Daoy (cell line): Measurements from ENCODE around the gene SCLT1. TPM values are rescaled to one million over a fixed set of nuclear protein-coding genes. Genes with fewer than 3 reads are reported as not detected.

ENCODE experiments used
- DNase-seq: peaks from one replicate; pipeline ENCODE4 v3.0.0-alpha.2; 2015; ENCODE audit warnings: low read depth
- total RNA-seq: library from RNA; depleted of rRNA; stranded (reverse); fragments of >200 nt; shearing (Covaris generic); gene quantifications from 2 replicates; pipeline ENCODE4 v1.2.3, GENCODE V29; 2014

SCLT1 gene
- total RNA-seq, 1 experiment from 2014 or later, result 10.3 TPM

DNA sequence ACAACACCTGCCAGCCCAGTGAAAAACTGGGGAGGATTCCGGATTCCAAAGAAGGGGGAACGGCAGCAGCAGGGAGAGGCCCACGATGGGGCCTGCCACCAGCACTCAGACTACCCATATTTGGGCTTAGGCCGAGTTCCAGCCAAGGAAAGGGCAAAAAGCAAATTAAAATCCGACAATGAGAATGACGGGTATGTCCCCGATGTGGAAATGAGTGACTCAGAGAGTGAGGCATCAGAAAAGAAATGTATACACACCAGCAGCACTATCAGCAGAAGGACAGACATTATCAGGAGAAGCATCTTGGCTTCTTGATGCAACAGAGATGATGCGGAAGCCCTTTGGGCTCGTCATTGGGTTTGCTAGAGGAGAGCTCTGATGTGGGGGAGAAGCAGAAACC is 221.4 kb downstream of the SCLT1 start:
- peak; percentile 11 for DNase-seq

DNA sequence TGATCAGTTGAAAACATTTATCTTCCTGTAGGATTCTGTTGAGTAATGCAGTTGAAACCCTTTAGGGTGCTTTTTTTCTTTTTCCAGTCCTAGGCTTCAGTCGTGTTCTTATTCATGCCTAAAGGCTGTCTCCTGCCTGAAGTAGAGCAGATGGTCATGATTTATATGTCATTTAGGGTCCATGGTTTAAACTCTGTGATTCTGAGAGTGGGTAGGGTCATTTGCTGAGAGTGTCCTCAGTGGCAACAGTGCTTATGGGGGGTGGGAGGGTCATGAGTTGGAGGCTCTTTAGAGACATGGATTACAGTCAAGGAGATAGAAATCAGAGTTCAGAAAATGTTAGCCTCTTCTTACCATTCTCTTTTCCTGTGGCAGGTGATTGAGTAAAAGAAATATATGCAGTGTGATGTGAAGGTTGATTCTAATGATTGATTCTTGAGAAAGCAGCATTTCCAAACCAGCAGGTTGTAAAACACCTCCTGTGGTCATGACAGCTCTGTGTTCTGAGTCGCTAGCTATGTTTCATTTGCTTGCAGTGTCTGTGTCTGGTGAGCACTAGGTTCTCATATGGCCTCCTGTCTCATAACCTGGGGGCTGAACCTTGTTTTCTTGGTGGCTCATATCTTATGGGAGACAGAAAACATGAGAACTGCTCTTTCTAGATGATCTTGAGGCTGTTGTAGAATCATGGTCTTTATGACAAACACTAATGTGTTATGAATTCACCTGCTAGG is 223.4 kb downstream of the SCLT1 start:
- no peak for DNase-seq

DNA sequence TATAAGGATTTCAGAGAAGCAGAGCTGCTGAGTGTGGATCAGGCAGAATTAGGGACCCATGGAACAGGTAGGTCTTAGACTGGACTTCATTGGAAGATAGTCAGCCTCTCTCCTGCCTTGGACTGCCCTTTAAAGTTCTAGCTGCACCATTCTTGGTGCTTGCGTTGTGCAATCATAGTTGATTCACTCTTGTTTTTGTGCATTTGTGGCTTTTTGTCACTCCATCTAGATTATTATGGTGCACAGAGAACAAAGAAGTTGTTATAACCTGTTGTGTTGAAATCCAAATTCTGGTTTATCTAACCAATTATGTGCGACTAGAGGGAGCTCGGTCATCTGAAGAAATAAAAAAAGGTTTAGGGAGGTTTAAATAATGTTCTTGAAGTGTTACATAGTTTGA is 224.6 kb downstream of the SCLT1 start:
- DNase-seq, result no peak

DNA sequence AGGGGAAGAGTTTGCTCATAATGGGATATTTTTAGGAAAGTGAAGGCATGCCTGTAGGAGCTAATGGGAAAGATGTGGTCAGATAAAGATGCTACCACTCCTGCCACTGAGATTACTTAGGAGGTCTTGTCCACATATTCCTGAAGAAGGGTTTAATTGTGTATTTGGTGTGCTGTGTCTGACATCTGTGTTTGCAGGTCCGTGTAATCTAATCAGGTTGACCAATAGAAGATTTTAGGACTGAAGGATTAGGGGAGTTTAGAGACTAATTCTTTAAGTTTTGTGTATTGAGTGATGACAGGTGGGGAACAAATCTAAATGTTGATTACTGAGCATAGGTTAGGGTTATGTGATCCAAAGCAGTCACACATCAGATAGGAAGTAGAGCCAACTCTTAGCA is 226.6 kb downstream of the SCLT1 start:
- DNase-seq, result no peak

DNA sequence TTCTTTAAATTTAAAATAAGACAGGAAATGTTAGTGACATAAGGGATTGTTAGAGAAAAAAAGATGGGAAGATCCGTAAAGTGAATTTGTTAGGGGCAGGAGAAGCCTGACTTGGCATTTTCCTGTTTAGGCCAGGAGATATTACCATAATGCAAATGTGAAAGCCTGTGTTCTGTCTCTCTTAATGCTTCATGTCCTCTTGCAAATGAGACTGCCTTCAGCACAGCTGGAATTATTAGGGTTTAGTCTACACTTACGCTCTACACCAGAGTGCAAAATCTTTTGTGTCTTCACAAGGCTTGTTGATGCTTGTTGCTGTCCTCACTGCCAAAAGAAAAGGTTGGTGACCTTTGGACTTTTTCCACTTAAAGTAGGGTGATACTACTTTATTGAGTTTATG is 227.1 kb downstream of the SCLT1 start:
- DNase-seq, result no peak

DNA sequence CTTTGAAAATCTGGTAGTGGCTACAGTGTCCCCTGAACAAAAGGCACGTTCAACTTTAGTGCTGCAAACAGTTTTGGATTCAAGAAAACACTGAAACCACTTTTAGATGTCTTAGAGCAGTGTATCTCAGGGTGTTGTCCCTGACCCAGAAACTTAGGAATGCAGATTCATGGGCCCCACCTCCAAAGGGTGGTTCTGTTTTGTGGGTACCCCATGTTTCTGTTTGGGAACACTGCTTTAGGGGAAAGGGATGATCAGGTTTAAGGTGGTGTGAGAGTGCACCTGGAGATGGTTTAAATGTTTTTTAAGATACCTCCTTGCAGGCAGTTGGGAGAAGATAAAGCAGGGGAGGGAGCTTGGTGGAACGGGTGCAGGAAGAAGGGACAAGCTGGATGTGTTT is 228.2 kb downstream of the SCLT1 start:
- DNase-seq, result no peak

DNA sequence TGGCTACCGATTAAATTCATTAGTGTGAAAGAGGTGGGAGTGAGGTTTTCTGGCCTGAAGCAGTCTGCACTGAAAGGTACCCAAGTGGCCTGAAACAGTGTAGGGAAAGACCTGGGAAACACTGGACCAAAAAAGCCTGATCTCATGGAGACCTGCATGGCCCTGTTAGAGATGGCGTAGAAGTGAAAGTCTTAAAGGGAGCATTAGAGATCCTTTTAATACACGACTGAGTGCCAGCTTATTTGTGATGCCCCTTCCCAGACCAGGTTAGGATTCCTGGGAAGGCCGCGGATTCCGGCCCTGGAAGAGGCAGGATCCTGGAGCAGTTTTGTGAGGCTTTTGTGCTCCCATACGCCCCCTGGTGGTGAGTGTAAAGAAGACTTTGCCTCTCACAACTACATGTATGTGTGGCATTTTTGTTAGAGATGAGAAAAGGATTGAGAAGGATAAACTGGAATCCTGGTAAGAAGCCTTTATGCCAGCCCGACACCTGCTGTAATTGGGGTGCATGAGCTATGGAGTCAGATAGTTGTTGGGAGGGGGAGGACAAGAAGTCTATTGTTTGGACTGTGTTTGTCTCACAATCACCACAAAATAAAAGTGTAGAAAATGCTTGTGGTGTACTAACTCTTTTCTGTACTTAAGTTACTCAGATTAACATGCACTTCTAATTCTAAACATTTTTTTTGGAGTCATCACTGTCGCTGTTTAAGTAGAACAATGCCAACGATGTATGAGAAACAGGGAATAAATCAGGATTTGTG is 229.8 kb downstream of the SCLT1 start:
- peak; percentile 57 for DNase-seq

DNA sequence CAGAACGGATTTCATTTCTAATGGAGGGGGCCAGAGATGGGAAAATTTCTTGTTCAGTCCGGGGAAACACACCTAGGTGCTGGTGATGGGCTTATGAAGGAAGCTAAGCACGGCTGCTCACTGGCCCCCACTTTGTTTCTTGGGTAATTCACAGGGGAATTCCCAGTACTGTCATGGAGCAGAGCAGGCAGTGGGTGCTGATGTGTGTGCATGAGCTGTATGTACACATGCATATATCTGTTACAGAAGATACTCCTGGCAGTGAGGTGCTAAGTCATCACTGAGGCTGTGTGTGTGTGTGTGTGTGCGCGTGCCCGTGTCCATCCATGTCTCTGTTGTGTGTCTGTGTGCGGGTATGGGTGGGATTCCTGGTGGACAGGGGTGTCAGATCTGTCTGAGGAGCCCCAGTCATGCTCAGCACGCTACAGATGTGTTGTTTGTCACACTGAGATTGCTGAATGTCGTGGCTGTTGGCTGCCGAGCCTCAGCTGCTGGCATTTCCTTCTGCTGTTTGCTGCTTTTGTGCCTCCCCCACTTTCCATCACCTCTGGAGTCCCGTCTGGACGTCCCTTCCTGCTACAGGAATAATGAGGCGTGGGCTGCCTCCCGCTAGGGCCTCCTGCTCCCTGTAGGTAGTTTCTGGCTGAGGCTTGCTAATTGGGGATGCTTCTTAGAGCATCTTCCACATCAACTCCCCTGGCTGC is 230.6 kb downstream of the SCLT1 start:
- DNase-seq, result no peak

DNA sequence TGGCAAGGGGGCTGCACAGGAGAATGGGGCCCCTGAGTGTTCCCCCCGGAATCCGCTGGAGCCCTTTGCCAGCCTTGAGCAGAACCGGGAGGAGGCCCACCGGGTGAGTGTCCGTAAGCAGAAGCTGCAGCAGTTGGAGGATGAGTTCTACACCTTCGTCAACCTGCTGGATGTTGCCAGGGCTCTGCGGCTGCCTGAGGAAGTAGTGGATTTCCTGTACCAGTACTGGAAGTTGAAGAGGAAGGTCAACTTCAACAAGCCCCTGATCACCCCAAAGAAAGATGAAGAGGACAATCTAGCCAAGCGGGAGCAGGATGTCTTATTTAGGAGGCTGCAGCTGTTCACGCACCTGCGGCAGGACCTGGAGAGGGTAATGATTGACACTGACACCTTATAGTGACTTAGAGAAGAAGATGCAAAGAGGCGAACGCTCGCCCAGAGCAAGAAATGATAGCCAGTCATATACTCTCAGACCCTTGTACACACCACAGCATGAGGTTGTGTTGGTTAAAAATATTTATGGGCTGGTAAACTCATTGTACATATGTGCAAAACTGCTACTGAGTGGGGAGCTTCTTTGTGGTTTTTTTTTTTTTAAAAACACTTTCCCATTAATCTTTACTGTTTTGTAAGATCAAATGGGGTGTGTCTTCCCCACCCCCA is 231.4 kb downstream of the SCLT1 start:
- no peak for DNase-seq

DNA sequence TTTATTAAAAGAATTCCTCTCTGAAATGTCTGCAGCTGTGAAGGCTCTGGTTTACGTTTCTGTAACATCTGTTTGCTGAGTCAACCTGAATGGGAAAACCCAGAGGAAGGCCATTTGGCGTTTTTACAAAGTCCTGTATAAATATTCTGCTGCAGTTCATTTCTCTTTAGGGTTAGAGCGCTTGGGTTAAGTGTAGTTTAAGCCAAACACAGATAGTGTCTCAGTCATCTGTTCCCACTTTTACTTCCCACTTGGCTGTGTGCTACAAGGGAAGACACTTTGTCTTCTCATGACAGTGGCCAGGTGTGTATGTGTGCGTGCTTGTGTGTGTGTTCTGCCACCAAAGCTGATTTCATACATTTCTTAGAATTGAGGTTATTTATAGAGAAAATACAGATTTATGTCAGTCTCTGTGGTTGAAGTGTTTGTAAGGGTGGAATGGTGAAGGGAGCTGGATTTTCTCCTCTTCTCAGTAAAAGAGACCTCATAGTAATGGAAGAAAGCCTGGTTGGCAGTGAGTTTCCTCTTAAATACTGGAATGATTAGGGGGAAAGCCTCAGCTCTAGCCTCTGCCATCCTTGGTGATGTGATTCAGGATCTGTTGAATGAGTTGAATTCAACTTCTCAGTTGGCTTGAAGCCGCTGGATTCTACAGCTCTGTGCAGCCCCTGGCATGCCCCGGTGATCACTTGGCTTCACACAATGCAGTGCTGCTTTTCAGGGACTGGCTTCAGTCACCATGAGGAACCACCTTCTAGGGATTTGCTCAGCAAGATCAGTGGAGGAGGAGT is 233.3 kb downstream of the SCLT1 start:
- no peak for DNase-seq

DNA sequence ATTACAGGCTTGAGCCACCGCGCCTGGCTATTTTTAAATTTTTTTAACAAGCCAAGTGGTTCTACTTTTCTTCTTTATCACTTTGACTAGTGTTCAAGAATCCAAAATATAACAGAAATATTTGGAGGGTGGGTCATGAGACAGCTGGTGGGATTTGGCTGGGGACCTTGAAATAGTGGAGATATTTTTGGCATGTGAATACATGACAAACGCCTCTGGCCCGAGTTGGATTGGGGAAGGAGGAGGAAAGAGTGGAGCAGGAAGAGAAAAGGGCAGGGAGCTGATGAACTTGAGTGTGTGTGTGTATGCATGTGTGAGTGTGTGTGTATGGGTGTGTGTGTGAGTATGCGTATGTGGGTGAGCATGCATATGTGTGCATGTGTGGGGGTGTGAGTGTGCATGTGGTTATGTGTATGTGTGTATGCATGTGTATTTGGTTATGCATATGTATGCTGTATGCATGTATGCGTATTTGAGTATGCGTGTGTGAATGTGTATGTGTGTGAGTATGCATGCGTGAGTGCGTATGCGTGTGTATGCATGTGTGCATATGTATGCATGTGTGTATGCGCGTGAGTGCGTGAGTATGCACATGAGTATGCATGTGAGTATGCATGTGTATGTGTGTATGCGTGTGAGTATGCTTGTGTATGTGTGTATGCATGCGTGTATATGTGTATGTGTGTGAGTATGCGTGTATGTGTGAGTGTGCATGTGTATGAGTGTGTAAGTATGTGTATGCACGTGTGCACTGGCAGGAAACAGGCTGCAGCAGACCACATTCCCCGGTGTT is 234.3 kb downstream of the SCLT1 start:
- DNase-seq, result no peak

DNA sequence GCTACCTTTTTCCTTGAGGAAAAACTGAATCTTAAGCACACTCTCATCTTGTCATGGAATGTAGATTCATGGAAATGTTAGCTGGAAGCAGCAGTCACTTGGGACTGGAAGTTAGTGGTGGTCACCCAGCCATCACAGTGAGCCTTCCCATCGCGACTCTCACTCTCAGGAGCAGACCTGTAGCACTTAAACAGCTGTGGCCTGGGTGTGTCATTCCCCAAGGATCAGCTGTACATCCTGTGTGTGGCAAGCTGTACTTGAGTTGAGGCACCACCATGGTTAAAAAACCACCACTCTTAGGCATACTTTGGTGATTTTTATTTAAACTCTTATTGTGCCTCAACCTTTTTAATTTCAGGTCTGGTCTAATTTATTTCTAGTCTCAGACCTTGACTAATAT is 237.1 kb downstream of the SCLT1 start:
- DNase-seq, result no peak

DNA sequence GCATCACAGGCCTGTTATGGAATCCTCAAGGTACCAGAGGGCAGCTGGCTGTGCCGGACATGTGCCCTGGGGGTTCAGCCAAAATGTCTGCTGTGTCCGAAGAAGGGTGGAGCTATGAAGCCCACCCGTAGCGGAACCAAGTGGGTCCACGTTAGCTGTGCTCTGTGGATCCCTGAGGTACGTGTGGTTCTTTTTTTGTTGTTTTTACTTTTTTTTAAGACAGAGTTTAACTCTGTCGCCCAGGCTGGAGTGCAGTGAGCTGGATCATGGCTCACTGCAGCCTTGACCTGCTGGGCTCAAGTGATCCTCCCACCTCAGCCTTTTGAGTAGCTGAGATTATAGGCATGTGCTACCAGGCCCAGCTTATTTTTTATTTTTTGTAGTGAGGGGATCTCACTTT is 237.7 kb downstream of the SCLT1 start:
- DNase-seq, result no peak

DNA sequence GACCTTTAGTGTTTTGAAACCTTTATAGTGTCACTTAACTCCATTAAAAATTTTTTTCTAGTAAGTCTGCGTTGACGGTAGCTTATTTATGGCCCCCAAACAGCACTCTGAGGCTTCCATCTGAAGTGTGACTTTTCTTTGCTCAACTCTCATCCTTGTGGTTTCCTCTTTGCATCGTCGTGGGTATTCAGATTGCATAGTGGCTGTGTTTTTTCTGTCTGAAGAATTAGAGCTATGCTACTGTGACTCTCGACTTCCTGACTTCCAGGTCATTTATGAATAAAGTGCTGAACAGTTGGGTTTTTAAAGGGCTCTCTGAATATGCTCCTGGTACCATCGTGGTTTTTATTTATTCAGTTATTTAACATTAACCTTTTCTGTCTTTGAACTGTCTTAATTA is 238.9 kb downstream of the SCLT1 start:
- DNase-seq, result no peak

DNA sequence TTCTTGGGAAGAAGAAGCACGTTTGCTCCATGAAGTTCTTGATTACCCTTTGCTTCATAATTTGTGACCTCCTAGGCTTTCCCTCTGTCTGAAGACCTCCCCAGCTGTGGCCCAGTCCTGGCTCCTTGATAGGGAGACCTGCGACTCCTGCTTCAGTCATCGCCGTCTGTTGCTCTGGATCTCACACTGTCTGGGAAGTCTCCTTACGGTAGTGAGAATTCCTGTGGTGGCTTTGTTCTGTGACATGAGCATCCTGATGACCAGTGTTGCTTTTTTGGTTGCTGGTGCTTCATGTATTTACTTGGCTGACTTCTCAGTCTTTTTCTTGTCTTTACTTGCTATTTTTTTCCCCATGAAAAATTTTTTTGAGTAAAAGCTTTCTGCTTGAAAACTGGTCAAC is 239.6 kb downstream of the SCLT1 start:
- DNase-seq, result no peak

DNA sequence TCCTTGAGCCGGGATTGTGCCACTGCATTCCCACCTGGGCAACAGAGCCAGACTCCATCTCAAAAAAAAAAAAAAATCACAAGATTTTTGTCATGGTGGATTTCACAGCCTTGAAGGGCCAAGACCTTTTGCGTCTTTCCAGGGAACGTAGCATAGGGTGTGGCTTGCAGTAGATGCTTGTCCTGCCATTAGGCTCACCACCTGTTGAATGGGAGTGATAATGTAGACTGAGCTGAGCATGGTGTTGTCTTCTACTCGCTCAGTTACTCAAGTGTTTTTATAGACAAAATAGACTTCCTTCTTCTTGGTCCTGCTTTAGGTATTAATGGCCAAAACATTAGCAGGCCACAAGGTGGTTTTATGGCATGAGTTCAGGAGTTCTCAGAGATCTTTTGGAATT is 243.1 kb downstream of the SCLT1 start:
- no peak for DNase-seq

DNA sequence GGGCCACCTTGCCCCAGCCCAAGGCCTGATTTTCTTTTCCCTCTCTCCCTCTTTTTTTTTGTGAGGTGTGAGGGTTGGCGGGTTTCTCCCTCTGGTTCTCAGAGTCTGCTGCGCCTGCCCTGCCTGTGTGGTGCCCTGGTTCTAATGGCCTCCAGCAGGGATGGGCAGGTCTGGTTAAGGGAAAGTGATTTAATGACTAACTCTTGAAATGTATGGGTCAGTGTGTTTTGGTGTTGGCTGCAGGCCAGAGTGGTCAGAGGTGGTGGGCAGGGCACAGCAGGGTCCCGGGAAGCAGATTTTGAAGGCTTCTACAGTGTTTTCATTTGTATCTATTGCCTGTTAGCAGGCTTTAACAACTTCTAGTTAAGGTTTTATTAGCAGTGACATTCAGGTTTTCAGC is 244.9 kb downstream of the SCLT1 start:
- DNase-seq, result no peak

DNA sequence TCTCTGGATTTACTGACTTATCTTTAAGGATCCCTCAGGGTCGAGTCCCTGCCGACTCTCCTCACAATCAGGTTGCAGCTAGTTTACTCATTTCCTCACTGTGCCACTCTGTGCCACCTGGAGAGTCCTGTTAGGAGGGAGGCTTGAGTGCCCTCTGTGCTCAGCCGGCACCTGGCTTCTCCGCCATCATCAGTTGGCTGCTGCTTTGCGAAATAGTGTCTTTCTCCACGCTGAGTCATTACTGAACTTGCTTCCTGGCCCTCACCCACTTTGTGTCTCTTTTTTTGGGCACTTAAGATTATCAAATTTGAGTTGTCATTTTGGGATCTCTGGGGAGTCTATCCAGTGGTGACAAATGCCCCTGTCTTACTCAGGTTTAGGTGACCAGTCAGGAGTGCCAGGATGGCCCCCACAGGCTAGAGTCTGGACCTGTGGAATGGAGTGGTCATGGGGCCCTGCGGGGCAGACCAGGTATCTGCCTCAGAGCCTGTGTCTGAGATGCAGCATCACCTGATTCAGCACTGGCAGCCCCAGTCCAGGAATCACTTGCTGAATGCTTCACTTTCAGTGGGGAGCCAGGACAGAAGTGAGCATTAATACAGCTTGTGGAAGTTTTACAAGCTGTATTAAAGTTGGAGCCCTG is 246.1 kb downstream of the SCLT1 start:
- no peak for DNase-seq

DNA sequence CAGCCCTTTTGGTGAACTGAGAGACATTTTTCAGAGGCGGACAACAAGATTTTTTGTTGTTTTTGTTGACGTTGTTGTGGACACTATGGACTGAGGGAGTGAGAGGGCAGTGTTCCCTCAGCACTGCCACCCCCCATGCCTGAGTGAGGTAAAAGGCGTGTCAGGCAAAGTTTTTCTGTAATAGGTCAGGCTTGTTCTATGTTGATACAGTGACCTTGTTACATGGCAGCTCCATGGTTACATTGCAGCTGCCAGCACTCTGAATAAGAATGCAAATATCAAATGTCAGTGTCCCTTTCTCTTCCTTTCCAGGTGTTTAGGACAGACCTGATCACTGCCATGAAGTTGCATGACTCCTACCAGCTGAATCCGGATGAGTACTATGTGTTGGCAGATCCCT is 247.3 kb downstream of the SCLT1 start:
- no peak for DNase-seq

DNA sequence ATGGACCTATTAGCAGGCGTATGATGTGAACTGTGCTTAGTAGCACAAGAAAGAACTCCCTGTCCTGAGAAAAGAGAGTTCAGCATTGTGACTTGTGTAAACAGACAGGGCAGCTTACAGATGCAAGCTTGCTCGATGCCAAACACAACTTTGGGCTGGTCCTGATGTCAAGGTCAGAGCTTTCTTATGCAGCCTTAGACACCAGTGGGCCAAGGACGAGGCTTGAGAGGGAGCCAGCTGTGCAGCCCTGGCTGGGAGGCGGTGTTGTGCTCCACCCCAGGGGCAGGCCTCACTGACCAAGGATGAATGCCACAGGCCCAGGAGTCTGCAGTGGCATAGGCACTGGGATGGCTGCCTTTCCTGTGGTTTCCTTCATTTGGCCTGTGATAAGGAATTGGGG is 248.4 kb downstream of the SCLT1 start:
- DNase-seq, result no peak
